Stimulated activated naive CD8-positive, alpha-beta T cell treated with anti-CD3 and anti-CD28 coated beads, Interleukin-15, Interleukin-2, amounts not matched to agents 100 ng/mL and 50 ng/mL, for 24 hours (primary cell): ENCODE measurements around the gene IRF4.

Experiments
- H3K27ac Mint-ChIP-seq: one replicate; pipeline ENCODE4 v1.8.0; 2021; ENCODE audit warnings: mild to moderate bottlenecking, mixed read lengths
- H3K27me3 Mint-ChIP-seq: one replicate; pipeline ENCODE4 v1.8.0; 2021; ENCODE audit warnings: mixed read lengths
- H3K36me3 Mint-ChIP-seq: one replicate; pipeline ENCODE4 v1.8.0; 2021; ENCODE audit warnings: low read depth, mixed read lengths
- H3K4me1 Mint-ChIP-seq: one replicate; pipeline ENCODE4 v1.8.0; 2021; ENCODE audit warnings: low read depth, mixed read lengths
- H3K4me3 Mint-ChIP-seq: one replicate; pipeline ENCODE4 v1.8.0; 2021; ENCODE audit warnings: mild to moderate bottlenecking, mixed read lengths
- H3K9me3 Mint-ChIP-seq: one replicate; pipeline ENCODE4 v1.8.0; 2021; ENCODE audit warnings: mixed read lengths

IRF4 gene

GRCh38 chr6:402901-403658, 11.5 kb downstream of the IRF4 start:
- H3K36me3 Mint-ChIP-seq: peaks cover 98% of the 10 kb centered on the region
- H3K4me1 Mint-ChIP-seq: peaks cover 97% of the 10 kb centered on the region
- no peaks in the 10 kb centered on the region for H3K9me3 Mint-ChIP-seq
- H3K27me3 Mint-ChIP-seq: no peaks in the 10 kb centered on the region
- peak overlapping the region; percentile 93 for H3K27ac Mint-ChIP-seq
- peak overlapping the region; percentile 79 for H3K4me3 Mint-ChIP-seq

GRCh38 chr6:403659-404655, 12.4 kb downstream of the IRF4 start:
- peaks cover 98% of the 10 kb centered on the region for H3K36me3 Mint-ChIP-seq
- no peaks in the 10 kb centered on the region for H3K9me3 Mint-ChIP-seq
- H3K4me3 Mint-ChIP-seq: peak overlapping the region; percentile 79
- no peaks in the 10 kb centered on the region for H3K27me3 Mint-ChIP-seq
- H3K27ac Mint-ChIP-seq: peak overlapping the region; percentile 93
- peaks cover 97% of the 10 kb centered on the region for H3K4me1 Mint-ChIP-seq

DNA sequence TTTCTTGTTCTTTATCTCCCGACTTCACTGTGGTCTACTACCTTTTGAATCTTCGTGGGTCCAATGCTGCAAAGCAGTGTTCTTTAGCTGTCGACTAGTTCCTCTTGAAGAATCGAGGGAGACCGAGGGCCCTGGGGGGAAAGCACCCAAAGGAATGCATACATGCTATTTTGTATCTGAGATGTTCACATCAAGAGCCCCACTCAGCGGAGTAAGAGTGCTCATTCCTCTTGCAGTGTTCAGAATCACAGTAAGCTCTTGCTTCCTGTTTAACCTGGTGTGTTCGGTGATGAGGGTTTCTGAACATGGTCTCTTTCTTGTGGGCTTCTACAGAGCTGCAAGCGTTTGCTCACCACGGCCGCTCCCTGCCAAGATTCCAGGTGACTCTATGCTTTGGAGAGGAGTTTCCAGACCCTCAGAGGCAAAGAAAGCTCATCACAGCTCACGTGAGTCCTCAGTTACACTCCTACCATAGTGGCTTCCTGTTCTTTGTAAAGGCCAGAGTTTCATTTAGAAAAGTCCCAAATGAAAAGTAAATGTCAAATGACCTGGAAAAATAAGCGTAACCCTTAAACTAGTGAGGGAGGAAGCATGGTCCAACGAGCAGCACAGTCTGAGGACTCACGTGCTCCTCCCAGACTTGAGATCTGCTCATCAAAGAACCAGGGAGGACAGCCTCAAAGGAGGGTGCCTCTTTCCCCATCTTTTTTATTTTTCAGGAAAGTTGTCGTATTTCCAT, 13.3 kb downstream of the IRF4 start:
- Mint-ChIP-seq H3K4me3 (peak overlapping the region; percentile 79), H3K9me3 (no peaks in the 10 kb centered on the region), H3K36me3 (peaks cover 97% of the 10 kb centered on the region), H3K27me3 (no peaks in the 10 kb centered on the region), H3K4me1 (peaks cover 94% of the 10 kb centered on the region), H3K27ac (peak overlapping the region; percentile 93)

DNA sequence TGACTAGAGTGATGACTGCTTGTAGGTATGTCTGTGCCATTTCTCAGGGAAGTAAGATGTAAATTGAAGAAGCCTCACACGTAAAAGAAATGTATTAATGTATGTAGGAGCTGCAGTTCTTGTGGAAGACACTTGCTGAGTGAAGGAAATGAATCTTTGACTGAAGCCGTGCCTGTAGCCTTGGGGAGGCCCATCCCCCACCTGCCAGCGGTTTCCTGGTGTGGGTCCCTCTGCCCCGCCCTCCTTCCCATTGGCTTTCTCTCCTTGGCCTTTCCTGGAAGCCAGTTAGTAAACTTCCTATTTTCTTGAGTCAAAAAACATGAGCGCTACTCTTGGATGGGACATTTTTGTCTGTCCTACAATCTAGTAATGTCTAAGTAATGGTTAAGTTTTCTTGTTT, 16.6 kb downstream of the IRF4 start:
- Mint-ChIP-seq H3K4me3 (no peak overlapping the region), H3K27me3 (no peaks in the 10 kb centered on the region), H3K9me3 (no peaks in the 10 kb centered on the region), H3K27ac (peak overlapping the region; percentile 22), H3K36me3 (peaks cover 94% of the 10 kb centered on the region), H3K4me1 (peaks cover 73% of the 10 kb centered on the region)

DNA sequence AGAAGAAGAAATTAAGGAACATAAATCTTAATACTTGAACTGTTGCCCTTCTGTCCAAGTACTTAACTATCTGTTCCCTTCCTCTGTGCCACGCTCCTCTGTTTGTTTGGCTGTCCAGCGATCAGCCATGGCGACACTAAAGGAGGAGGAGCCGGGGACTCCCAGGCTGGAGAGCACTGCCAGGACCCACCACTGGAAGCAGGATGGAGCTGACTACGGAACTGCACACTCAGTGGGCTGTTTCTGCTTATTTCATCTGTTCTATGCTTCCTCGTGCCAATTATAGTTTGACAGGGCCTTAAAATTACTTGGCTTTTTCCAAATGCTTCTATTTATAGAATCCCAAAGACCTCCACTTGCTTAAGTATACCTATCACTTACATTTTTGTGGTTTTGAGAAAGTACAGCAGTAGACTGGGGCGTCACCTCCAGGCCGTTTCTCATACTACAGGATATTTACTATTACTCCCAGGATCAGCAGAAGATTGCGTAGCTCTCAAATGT, 17.1 kb downstream of the IRF4 start:
- Mint-ChIP-seq H3K4me3 (no peak overlapping the region), H3K36me3 (peaks cover 90% of the 10 kb centered on the region)

GRCh38 chr6:409370-409972, 17.9 kb downstream of the IRF4 start:
- Mint-ChIP-seq H3K9me3 (peaks cover under 1% of the 10 kb centered on the region), H3K36me3 (peaks cover 90% of the 10 kb centered on the region), H3K4me1 (peaks cover 63% of the 10 kb centered on the region), H3K27ac (peak overlapping the region; percentile 13), H3K4me3 (no peak overlapping the region), H3K27me3 (no peaks in the 10 kb centered on the region)

More for the DNA sequence above, 17.1 kb downstream of the IRF4 start:
- Mint-ChIP-seq H3K9me3 (no peaks in the 10 kb centered on the region), H3K27me3 (no peaks in the 10 kb centered on the region), H3K27ac (peak overlapping the region; percentile 22), H3K4me1 (peaks cover 68% of the 10 kb centered on the region)

DNA sequence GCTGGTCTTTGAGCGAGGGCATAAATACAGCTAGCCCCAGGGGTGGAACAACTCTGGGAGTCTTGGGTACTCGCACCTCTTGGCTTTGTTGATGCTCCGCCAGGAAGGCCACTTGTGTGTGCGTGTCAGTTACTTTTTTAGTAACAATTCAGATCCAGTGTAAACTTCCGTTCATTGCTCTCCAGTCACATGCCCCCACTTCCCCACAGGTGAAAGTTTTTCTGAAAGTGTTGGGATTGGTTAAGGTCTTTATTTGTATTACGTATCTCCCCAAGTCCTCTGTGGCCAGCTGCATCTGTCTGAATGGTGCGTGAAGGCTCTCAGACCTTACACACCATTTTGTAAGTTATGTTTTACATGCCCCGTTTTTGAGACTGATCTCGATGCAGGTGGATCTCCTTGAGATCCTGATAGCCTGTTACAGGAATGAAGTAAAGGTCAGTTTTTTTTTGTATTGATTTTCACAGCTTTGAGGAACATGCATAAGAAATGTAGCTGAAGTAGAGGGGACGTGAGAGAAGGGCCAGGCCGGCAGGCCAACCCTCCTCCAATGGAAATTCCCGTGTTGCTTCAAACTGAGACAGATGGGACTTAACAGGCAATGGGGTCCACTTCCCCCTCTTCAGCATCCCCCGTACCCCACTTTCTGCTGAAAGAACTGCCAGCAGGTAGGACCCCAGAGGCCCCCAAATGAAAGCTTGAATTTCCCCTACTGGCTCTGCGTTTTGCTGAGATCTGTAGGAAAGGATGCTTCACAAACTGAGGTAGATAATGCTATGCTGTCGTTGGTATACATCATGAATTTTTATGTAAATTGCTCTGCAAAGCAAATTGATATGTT, 19.2 kb downstream of the IRF4 start:
- peaks cover 10% of the 10 kb centered on the region for H3K9me3 Mint-ChIP-seq
- peaks cover 52% of the 10 kb centered on the region for H3K4me1 Mint-ChIP-seq
- H3K27me3 Mint-ChIP-seq: no peaks in the 10 kb centered on the region
- H3K27ac Mint-ChIP-seq: peak overlapping the region; percentile 70
- H3K4me3 Mint-ChIP-seq: no peak overlapping the region
- H3K36me3 Mint-ChIP-seq: peaks cover 90% of the 10 kb centered on the region

GRCh38 chr6:411402-412145, 20.0 kb downstream of the IRF4 start:
- Mint-ChIP-seq H3K36me3 (peaks cover 89% of the 10 kb centered on the region), H3K27ac (peak overlapping the region; percentile 33), H3K4me3 (no peak overlapping the region), H3K9me3 (peaks cover 10% of the 10 kb centered on the region), H3K27me3 (no peaks in the 10 kb centered on the region), H3K4me1 (peaks cover 46% of the 10 kb centered on the region)

- Mint-ChIP-seq H3K4me1 (peaks cover 39% of the 10 kb centered on the region), H3K27me3 (no peaks in the 10 kb centered on the region), H3K9me3 (peaks cover 10% of the 10 kb centered on the region), H3K27ac (peak overlapping the region; percentile 5), H3K4me3 (no peak overlapping the region), H3K36me3 (peaks cover 85% of the 10 kb centered on the region)
Observed at GRCh38 chr6:412146-412886, 20.8 kb downstream of the IRF4 start.

- no peak overlapping the region for H3K27ac Mint-ChIP-seq
- H3K9me3 Mint-ChIP-seq: peaks cover 10% of the 10 kb centered on the region
- H3K27me3 Mint-ChIP-seq: no peaks in the 10 kb centered on the region
- no peak overlapping the region for H3K4me3 Mint-ChIP-seq
- peaks cover 24% of the 10 kb centered on the region for H3K4me1 Mint-ChIP-seq
- peaks cover 66% of the 10 kb centered on the region for H3K36me3 Mint-ChIP-seq
Observed at GRCh38 chr6:414447-414846, 22.9 kb downstream of the IRF4 start.

- H3K4me3 Mint-ChIP-seq: no peak overlapping the region
- H3K4me1 Mint-ChIP-seq: peaks cover 23% of the 10 kb centered on the region
- peaks cover 60% of the 10 kb centered on the region for H3K36me3 Mint-ChIP-seq
- H3K9me3 Mint-ChIP-seq: peaks cover 10% of the 10 kb centered on the region
- no peak overlapping the region for H3K27ac Mint-ChIP-seq
- no peaks in the 10 kb centered on the region for H3K27me3 Mint-ChIP-seq
Observed at GRCh38 chr6:415087-415486, 23.5 kb downstream of the IRF4 start.

DNA sequence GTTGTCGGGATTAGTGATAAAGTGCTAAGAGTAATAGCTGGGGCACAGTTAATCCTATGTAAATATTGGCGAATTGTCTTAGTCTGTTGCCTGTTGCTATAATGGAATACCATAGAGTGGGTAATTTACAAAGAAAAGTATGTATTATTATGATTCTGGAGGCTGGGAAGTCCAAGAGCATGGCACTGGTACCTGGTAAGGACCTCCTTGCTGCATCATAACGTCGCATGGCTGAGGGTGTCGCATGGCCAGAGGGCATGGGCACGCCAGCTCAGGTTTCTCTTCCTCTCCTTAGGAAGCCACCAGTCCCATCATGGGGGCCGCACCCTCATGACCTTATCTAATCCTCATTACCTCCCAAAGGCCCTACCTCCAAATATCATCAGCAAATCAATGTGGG, 29.7 kb downstream of the IRF4 start:
- H3K36me3 Mint-ChIP-seq: peaks cover 5% of the 10 kb centered on the region
- H3K9me3 Mint-ChIP-seq: no peaks in the 10 kb centered on the region
- peaks cover 33% of the 10 kb centered on the region for H3K4me1 Mint-ChIP-seq
- H3K4me3 Mint-ChIP-seq: no peak overlapping the region
- no peaks in the 10 kb centered on the region for H3K27me3 Mint-ChIP-seq
- no peak overlapping the region for H3K27ac Mint-ChIP-seq
